GM12878 (cell line): ENCODE data around the gene EDARADD. TPM values are rescaled to one million over a fixed set of nuclear protein-coding genes. Genes with fewer than 3 reads are reported as not detected.

Source experiments
- ATAC-seq: fragments of 200-7000 bp; cut with Tn5 transposase; 3 replicates; pipeline ENCODE4 v1.9.1; 2020; ENCODE audit warnings: mild to moderate bottlenecking, moderate library complexity
- BruUV-seq: library from RNA; stranded (reverse); fragments of 400-500 nt; replicated peaks from 2 replicates; lab custom pipeline; 2021; lab: Mats Ljungman, UMichigan
- CTCF ChIA-PET: fragments of 300-600 bp; sonication (Branson Sonifier 250); formaldehyde crosslinking; extraction: SDS; loops from one replicate; lab custom pipeline; 2021; ENCODE audit warnings: inconsistent platforms; lab: Yijun Ruan, JAX
- POLR2A ChIA-PET: fragments of 350-600 bp; formaldehyde crosslinking; extraction: SDS; loops from one replicate; lab custom pipeline; 2021; ENCODE audit warnings: inconsistent platforms; lab: Charles Lee
- RAD21 ChIA-PET: fragments of 300-600 bp; sonication (Branson Sonifier 250); formaldehyde crosslinking; loops from one replicate; lab custom pipeline; 2023; ENCODE audit warnings: antibody characterized with exemption; ENCODE audit not compliant: unreplicated experiment; lab: Charles Lee
- SMC1A ChIA-PET: fragments of 300-600 bp; sonication (Branson Sonifier 250); formaldehyde crosslinking; loops from one replicate; lab custom pipeline; 2023; ENCODE audit not compliant: unreplicated experiment, uncharacterized antibody; lab: Charles Lee
- DNase-seq: peaks from one replicate; pipeline ENCODE4 v3.0.0-alpha.2; 2011; ENCODE audit warnings: low read depth, low spot score
- FAIRE-seq: peaks from 3 replicates; lab custom pipeline; 2011; peaks lifted over from hg19 to GRCh38; lab: Jason Lieb, UNC
- H2AFZ ChIP-seq: 2 replicates; pipeline ENCODE4 v1.6.0; 2011; ENCODE audit warnings: low read depth, low read length, control low read depth; ENCODE audit not compliant: control insufficient read depth
- H3K27ac ChIP-seq: 2 replicates; pipeline ENCODE4 v1.5.1; 2011; ENCODE audit warnings: control low read depth; ENCODE audit not compliant: control insufficient read depth, insufficient read depth
- H3K27me3 ChIP-seq, 2 experiments: replicated peaks in 1 of 2; 2 replicates each; pipeline versions ENCODE4 v1.6.0 to v1.6.1; 2011; ENCODE audit warnings: low read length in 1 of 2; ENCODE audit not compliant: control insufficient read depth in 2 of 2, insufficient read depth in 2 of 2
- H3K36me3 ChIP-seq, 2 experiments: 2 replicates each; pipeline ENCODE4 v1.5.1; 2011; ENCODE audit warnings: low read length in 1 of 2; ENCODE audit not compliant: control insufficient read depth in 2 of 2, insufficient read depth in 2 of 2
- H3K4me1 ChIP-seq: 2 replicates; pipeline ENCODE4 v1.6.1; 2011; ENCODE audit warnings: mild to moderate bottlenecking, low read length, moderate library complexity, mixed read lengths; ENCODE audit not compliant: control insufficient read depth, insufficient read depth
- H3K4me2 ChIP-seq: 2 replicates; pipeline ENCODE4 v1.6.0; 2011; ENCODE audit warnings: control low read depth; ENCODE audit not compliant: control insufficient read depth, insufficient read depth
- H3K4me3 ChIP-seq: fragments of 200-600 bp; sonication (generic); 2 replicates; pipeline ENCODE4 v1.5.1; 2016
- H3K79me2 ChIP-seq: 2 replicates; pipeline ENCODE4 v1.6.0; 2011; ENCODE audit warnings: low read length; ENCODE audit not compliant: control insufficient read depth, insufficient read depth
- H3K9ac ChIP-seq: 2 replicates; pipeline ENCODE4 v1.8.0; 2011; ENCODE audit warnings: low read length, control low read depth, mixed read lengths; ENCODE audit not compliant: control insufficient read depth, insufficient read depth
- H3K9me3 ChIP-seq: replicated peaks from 3 replicates; pipeline ENCODE4 v1.5.1; 2011; ENCODE audit warnings: mild to moderate bottlenecking, low read length; ENCODE audit not compliant: control insufficient read depth, insufficient read depth
- H4K20me1 ChIP-seq: 2 replicates; pipeline ENCODE4 v1.6.0; 2011; ENCODE audit not compliant: control insufficient read depth, insufficient read depth
- ASH2L ChIP-seq: fragments of 300-600, 200-600 bp; sonication (generic); IDR thresholded peaks from 2 replicates; pipeline ENCODE4 v1.6.1; 2017; ENCODE audit warnings: low read depth, mild to moderate bottlenecking, borderline replicate concordance
- ATF7 ChIP-seq: fragments of 450-650 bp; IDR thresholded peaks from 2 replicates; pipeline ENCODE4 v1.6.1; 2016; ENCODE audit warnings: low read depth, mild to moderate bottlenecking
- BHLHE40 ChIP-seq, 2 experiments: fragments of 450-650 bp in 1 of 2; IDR thresholded peaks; 2 replicates each; pipeline ENCODE4 v1.6.1; 2011 to 2017; ENCODE audit warnings: low read depth in 2 of 2, borderline replicate concordance in 1 of 2, improper control_type of control experiment in 1 of 2, low read length in 1 of 2, mild to moderate bottlenecking in 1 of 2
- CHD1 ChIP-seq: IDR thresholded peaks from 2 replicates; pipeline ENCODE4 v1.6.1; 2012; ENCODE audit warnings: low read depth, low read length, improper control_type of control experiment
- ESRRA ChIP-seq: IDR thresholded peaks from 2 replicates; pipeline ENCODE4 v1.6.1; 2012; ENCODE audit warnings: mild to moderate bottlenecking, low read length, improper control_type of control experiment
- ETV6 ChIP-seq, 2 experiments: fragments of 450-650 bp in 1 of 2; IDR thresholded peaks in 1 of 2; conservative IDR thresholded peaks in 1 of 2; 2 replicates each; pipeline ENCODE4 v1.6.1; 2014; ENCODE audit warnings: antibody characterized with exemption in 1 of 2, borderline replicate concordance in 1 of 2, low read depth in 1 of 2, mild to moderate bottlenecking in 1 of 2, moderate library complexity in 1 of 2
- GATAD2B ChIP-seq: fragments of 450-650 bp; conservative IDR thresholded peaks from 2 replicates; pipeline ENCODE4 v1.6.1; 2017; ENCODE audit warnings: low read depth, mild to moderate bottlenecking, moderate library complexity
- JUNB ChIP-seq: IDR thresholded peaks from 2 replicates; pipeline ENCODE4 v1.6.1; 2016; ENCODE audit warnings: antibody characterized with exemption, mild to moderate bottlenecking
- MYC ChIP-seq: IDR thresholded peaks from 2 replicates; pipeline ENCODE4 v1.6.1; 2011; ENCODE audit warnings: mild to moderate bottlenecking, low read length, moderate library complexity, inconsistent platforms; ENCODE audit not compliant: insufficient read depth, insufficient replicate concordance, insufficient read length, severe bottlenecking
- RAD51 ChIP-seq: fragments of 450-650 bp; IDR thresholded peaks from 2 replicates; pipeline ENCODE4 v1.6.1; 2016; ENCODE audit warnings: moderate library complexity, mild to moderate bottlenecking, inconsistent platforms
- SMC3 ChIP-seq: IDR thresholded peaks from 2 replicates; pipeline ENCODE4 v1.6.1; 2011; ENCODE audit warnings: low read length, improper control_type of control experiment, borderline replicate concordance
- TCF3 ChIP-seq: IDR thresholded peaks from 2 replicates; pipeline ENCODE4 v1.6.1; 2012; ENCODE audit warnings: low read depth, mild to moderate bottlenecking, low read length, borderline replicate concordance; ENCODE audit not compliant: insufficient read depth
- WRNIP1 ChIP-seq: IDR thresholded peaks from 2 replicates; pipeline ENCODE4 v1.6.1; 2011; ENCODE audit warnings: low read depth, low read length, improper control_type of control experiment, borderline replicate concordance
- ZBED1 ChIP-seq: IDR thresholded peaks from 2 replicates; pipeline ENCODE4 v1.6.1; 2016; ENCODE audit warnings: borderline replicate concordance
- ZSCAN29 ChIP-seq: fragments of 450-650 bp; IDR thresholded peaks from 2 replicates; pipeline ENCODE4 v1.6.1; 2017; ENCODE audit warnings: mild to moderate bottlenecking, moderate library complexity
- WGBS: methylation state at CpG from one replicate; pipeline ENCODE4 v1.1.6; 2016; ENCODE audit warnings: low lambda C conversion rate; ENCODE audit not compliant: insufficient replicate concordance, insufficient coverage; ENCODE audit errors: missing lambda C conversion rate; 5-methylcytosine and 5-hydroxymethylcytosine counted together
- in situ Hi-C: fragments of 300-500 bp; cut with MboI; formaldehyde crosslinking; loops from 9 replicates; pipeline ENCODE4 v1.14.3; 2018; ENCODE audit warnings: mixed read lengths
- intact Hi-C: fragments of 100-400 bp; cut with micrococcal nuclease; formaldehyde crosslinking; loops from one replicate; pipeline ENCODE4 v1.14.2; 2022; ENCODE audit not compliant: unreplicated experiment
- polyA plus RNA-seq, 11 experiments: library from polyadenylated mRNA; depleted of rRNA in 4 of 11; unstranded in 6 of 11; stranded (reverse) in 5 of 11; fragments of >200 nt; fragmentation: Nextera tagmentation in 4 of 11; fragmentation: Illumina TruSeq in 1 of 11; extraction: Ambion mirVana in 4 of 11; extraction: Trizol in 1 of 11; gene quantifications; 1 replicate in 1 of 11; 2 replicates in 10 of 11; pipeline versions ENCODE4 v1.2.1 to v1.2.3, GENCODE V29; 2011 to 2016; ENCODE audit warnings: inconsistent platforms in 2 of 11, missing spikeins in 2 of 11, low read depth in 1 of 11
- total RNA-seq, 4 experiments: library from RNA; depleted of rRNA in 3 of 4; stranded (reverse); fragments of >200 nt in 3 of 4; fragmentation: Illumina TruSeq in 1 of 4; extraction: Trizol in 1 of 4; gene quantifications; 2 replicates each; pipeline versions ENCODE4 v1.2.1 to v1.2.3, GENCODE V29; 2013 to 2021
- TF ChIP-seq, protein P1 (sequence below): IDR thresholded peaks from 2 replicates; pipeline ENCODE4 v1.6.1; 2012; ENCODE audit warnings: low read depth, low read length, improper control_type of control experiment
- TF ChIP-seq, protein P2 (sequence below): fragments of 450-650 bp; IDR thresholded peaks from 2 replicates; pipeline ENCODE4 v1.6.1; 2017; ENCODE audit warnings: low read depth, mild to moderate bottlenecking, moderate library complexity
- TF ChIP-seq, protein P3 (sequence below): IDR thresholded peaks from 2 replicates; pipeline ENCODE4 v1.6.1; 2012; ENCODE audit warnings: low read length, inconsistent platforms
- TF ChIP-seq, protein P4 (sequence below): fragments of 450-650 bp; IDR thresholded peaks from 2 replicates; pipeline ENCODE4 v1.6.1; 2017; ENCODE audit warnings: mild to moderate bottlenecking, low read depth, inconsistent platforms; ENCODE audit not compliant: poor library complexity, severe bottlenecking

Gene EDARADD
- total and polyA plus RNA-seq, 10 of the 15 experiments (the other 5 are each of a cell fraction or from before 2014, with no cell fraction given) = 0.58 to 6.1 (median 4.7) TPM

DNA sequence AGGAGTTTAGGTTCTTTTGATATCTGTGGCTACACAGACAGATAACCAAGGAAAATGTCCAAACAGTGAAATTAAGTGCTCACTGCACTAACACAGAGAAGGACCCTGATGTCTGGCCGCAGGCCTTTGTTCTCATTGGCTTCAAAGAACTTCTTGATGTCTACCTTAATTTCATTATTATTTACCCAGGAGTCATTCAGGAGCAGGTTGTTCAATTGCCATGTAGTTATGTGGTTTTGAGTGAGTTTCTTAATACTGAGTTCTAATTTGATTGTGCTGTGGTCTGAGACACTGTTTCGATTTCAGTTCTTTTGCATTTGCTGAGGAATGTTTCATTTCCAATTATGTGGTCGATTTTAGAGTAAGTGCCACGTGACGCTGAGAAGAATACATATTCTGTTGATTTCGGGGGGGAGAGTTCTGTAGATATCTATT lies 114.5 kb downstream of the EDARADD start:
- H3K4me3 ChIP-seq = 0 out of 2 replicates have a peak overlapping the region, but pooled peaks have one; percentile 12
- peaks cover 9% of the 10 kb centered on the region for H3K4me1 ChIP-seq
- no peaks in the 10 kb centered on the region for H4K20me1 ChIP-seq
- in situ Hi-C loops = no loop called here
- no peaks in the 10 kb centered on the region for H3K27me3 ChIP-seq
- H3K79me2 ChIP-seq = no peaks in the 10 kb centered on the region
- no peaks in the 10 kb centered on the region for H3K36me3 ChIP-seq
- FAIRE-seq = peak; percentile 98
- no peak overlapping the region for H2AFZ ChIP-seq
- H3K9ac ChIP-seq = no peak overlapping the region
- intact Hi-C loops = no loop called here
- CTCF ChIA-PET = interaction anchor here (1.0 kb wide), 1 partner anchor 21 kb away, joined by 4 read pairs; no protein-coding TSS in a partner anchor
- DNase-seq = peak; percentile 35
- SMC1A ChIA-PET = interaction anchor here (0.6 kb wide), 1 partner anchor 243 kb away, joined by 3 read pairs; no protein-coding TSS in a partner anchor
- peak overlapping the region; percentile 72 for H3K4me2 ChIP-seq
- no peaks in the 10 kb centered on the region for H3K9me3 ChIP-seq
- POLR2A ChIA-PET = interaction anchor here (0.9 kb wide), 1 partner anchor 17 kb away, joined by 3 read pairs; no protein-coding TSS in a partner anchor
- BruUV-seq = no TSS peak
- 0% methylated on average over 6 of the region's 6 CpGs for WGBS
- RAD21 ChIA-PET = interaction anchor here (1.6 kb wide), 1 partner anchor 156 kb away, joined by 4 read pairs; no protein-coding TSS in a partner anchor
- H3K27ac ChIP-seq = no peak overlapping the region
- peak; percentile 81 for ATAC-seq
- TF ChIP-seq TCF3 (no peak), BHLHE40 (IDR thresholded peaks at IDR 0.05; ENCODE audit: borderline replicate concordance in 1 of 2, low read depth in 2 of 2, low read length in 1 of 2) (peak; percentile 77 to 86), MYC (no peak), JUNB (peak; percentile 45), ZBED1 (no peak), ZSCAN29 (no peak), CHD1 (no peak), ESRRA (no peak), SMC3 (no peak), ETV6 (conservative IDR thresholded peaks at IDR 0.05 in 1 of 2, IDR thresholded peaks at IDR 0.05 in 1 of 2; ENCODE audit: borderline replicate concordance in 1 of 2, low read depth in 1 of 2) (no peak; a peak in 1 of 4 replicates), ATF7 (peak; percentile 57; the same call in 1 of the 2 replicates), RAD51 (peak; percentile 88), WRNIP1 (no peak), ASH2L (no peak), GATAD2B (no peak)
- TF ChIP-seq, protein P1, sequence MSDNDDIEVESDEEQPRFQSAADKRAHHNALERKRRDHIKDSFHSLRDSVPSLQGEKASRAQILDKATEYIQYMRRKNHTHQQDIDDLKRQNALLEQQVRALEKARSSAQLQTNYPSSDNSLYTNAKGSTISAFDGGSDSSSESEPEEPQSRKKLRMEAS = no peak
- TF ChIP-seq, protein P2, sequence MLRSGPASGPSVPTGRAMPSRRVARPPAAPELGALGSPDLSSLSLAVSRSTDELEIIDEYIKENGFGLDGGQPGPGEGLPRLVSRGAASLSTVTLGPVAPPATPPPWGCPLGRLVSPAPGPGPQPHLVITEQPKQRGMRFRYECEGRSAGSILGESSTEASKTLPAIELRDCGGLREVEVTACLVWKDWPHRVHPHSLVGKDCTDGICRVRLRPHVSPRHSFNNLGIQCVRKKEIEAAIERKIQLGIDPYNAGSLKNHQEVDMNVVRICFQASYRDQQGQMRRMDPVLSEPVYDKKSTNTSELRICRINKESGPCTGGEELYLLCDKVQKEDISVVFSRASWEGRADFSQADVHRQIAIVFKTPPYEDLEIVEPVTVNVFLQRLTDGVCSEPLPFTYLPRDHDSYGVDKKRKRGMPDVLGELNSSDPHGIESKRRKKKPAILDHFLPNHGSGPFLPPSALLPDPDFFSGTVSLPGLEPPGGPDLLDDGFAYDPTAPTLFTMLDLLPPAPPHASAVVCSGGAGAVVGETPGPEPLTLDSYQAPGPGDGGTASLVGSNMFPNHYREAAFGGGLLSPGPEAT = peak; percentile 40; the same call in 1 of the 2 replicates
- TF ChIP-seq, protein P3, sequence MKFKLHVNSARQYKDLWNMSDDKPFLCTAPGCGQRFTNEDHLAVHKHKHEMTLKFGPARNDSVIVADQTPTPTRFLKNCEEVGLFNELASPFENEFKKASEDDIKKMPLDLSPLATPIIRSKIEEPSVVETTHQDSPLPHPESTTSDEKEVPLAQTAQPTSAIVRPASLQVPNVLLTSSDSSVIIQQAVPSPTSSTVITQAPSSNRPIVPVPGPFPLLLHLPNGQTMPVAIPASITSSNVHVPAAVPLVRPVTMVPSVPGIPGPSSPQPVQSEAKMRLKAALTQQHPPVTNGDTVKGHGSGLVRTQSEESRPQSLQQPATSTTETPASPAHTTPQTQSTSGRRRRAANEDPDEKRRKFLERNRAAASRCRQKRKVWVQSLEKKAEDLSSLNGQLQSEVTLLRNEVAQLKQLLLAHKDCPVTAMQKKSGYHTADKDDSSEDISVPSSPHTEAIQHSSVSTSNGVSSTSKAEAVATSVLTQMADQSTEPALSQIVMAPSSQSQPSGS = peak; percentile 36; the same call in 1 of the 2 replicates
- TF ChIP-seq, protein P4, sequence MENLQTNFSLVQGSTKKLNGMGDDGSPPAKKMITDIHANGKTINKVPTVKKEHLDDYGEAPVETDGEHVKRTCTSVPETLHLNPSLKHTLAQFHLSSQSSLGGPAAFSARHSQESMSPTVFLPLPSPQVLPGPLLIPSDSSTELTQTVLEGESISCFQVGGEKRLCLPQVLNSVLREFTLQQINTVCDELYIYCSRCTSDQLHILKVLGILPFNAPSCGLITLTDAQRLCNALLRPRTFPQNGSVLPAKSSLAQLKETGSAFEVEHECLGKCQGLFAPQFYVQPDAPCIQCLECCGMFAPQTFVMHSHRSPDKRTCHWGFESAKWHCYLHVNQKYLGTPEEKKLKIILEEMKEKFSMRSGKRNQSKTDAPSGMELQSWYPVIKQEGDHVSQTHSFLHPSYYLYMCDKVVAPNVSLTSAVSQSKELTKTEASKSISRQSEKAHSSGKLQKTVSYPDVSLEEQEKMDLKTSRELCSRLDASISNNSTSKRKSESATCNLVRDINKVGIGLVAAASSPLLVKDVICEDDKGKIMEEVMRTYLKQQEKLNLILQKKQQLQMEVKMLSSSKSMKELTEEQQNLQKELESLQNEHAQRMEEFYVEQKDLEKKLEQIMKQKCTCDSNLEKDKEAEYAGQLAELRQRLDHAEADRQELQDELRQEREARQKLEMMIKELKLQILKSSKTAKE = peak; percentile 39
